AG04450 (cell line): ENCODE data around the gene WDR5. TPM values are rescaled to one million over a fixed set of nuclear protein-coding genes. Genes with fewer than 3 reads are reported as not detected.

Experiments used
- CTCF ChIA-PET: fragments of 300-600, 350-600 bp; formaldehyde crosslinking; extraction: SDS; loops from one replicate; lab custom pipeline; 2022; ENCODE audit warnings: antibody characterized with exemption, inconsistent platforms; lab: Charles Lee
- POLR2A ChIA-PET: fragments of 350-600 bp; formaldehyde crosslinking; extraction: SDS; loops from one replicate; lab custom pipeline; 2021; ENCODE audit warnings: antibody characterized with exemption, inconsistent platforms; lab: Yijun Ruan, JAX
- DNase-seq: peaks from one replicate; pipeline ENCODE4 v3.0.0-alpha.2; 2011; ENCODE audit warnings: low read depth, low spot score
- H3K27ac ChIP-seq: one replicate; pipeline ENCODE4 v1.5.1; 2012; ENCODE audit warnings: low read depth, low read length, control low read depth
- H3K27me3 ChIP-seq: one replicate; pipeline ENCODE4 v1.6.0; 2012; ENCODE audit warnings: low read length; ENCODE audit not compliant: control insufficient read depth, insufficient read depth
- H3K4me3 ChIP-seq: 2 replicates; pipeline ENCODE4 v1.5.1; 2011; ENCODE audit warnings: mild to moderate bottlenecking, low read depth, low read length, control low read depth
- H3K9me3 ChIP-seq: 2 replicates; pipeline ENCODE4 v1.5.1; 2012; ENCODE audit warnings: low read length; ENCODE audit not compliant: control insufficient read depth, insufficient read depth
- polyA plus RNA-seq: library from polyadenylated mRNA; depleted of rRNA; stranded (reverse); fragments of >200 nt; gene quantifications from 2 replicates; pipeline ENCODE4 v1.2.3, GENCODE V29; 2011
- TF ChIP-seq, protein P1 (sequence below): IDR thresholded peaks from 2 replicates; pipeline ENCODE4 v1.5.1; 2011; ENCODE audit warnings: low read depth, low read length, control low read depth, inconsistent platforms

WDR5 gene
- polyA plus RNA-seq, 1 experiment, result 22.3 TPM

GRCh38 chr9:134157378-134157885 lies 21.6 kb downstream of the WDR5 start:
- TF ChIP-seq, protein P1, sequence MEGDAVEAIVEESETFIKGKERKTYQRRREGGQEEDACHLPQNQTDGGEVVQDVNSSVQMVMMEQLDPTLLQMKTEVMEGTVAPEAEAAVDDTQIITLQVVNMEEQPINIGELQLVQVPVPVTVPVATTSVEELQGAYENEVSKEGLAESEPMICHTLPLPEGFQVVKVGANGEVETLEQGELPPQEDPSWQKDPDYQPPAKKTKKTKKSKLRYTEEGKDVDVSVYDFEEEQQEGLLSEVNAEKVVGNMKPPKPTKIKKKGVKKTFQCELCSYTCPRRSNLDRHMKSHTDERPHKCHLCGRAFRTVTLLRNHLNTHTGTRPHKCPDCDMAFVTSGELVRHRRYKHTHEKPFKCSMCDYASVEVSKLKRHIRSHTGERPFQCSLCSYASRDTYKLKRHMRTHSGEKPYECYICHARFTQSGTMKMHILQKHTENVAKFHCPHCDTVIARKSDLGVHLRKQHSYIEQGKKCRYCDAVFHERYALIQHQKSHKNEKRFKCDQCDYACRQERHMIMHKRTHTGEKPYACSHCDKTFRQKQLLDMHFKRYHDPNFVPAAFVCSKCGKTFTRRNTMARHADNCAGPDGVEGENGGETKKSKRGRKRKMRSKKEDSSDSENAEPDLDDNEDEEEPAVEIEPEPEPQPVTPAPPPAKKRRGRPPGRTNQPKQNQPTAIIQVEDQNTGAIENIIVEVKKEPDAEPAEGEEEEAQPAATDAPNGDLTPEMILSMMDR, result no peak
- POLR2A ChIA-PET, result no interaction called here
- CTCF ChIA-PET, result no interaction called here
- H3K27ac ChIP-seq, result no peak overlapping the region
- H3K9me3 ChIP-seq, result no peaks in the 10 kb centered on the region; the same call in 1 of the 2 replicates
- no peak for DNase-seq
- no peaks in the 10 kb centered on the region for H3K27me3 ChIP-seq
- no peak overlapping the region for H3K4me3 ChIP-seq

DNA sequence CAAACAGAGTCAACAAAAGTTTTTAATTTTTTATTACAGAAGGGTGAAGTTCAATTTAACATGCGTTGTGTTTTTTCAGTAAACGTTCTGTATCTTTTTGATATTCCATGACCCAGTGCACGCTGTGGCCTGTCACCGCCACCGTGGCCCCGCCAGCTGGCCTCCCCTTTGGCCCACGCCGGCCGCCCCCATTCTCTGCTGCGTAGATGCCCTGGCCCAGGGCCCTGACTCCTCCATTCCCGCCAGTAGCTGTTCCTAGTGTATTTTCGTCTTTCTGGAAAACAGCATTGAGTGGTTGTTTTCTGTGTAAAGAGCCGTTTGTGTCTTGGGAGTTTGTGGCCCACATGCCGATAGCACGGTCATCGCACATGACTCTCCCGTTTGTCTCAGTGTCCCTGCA lies 22.4 kb downstream of the WDR5 start:
- no peaks in the 10 kb centered on the region; the same call in 1 of the 2 replicates for H3K9me3 ChIP-seq
- no peak for DNase-seq
- CTCF ChIA-PET, result no interaction called here
- POLR2A ChIA-PET, result no interaction called here
- no peak overlapping the region for H3K4me3 ChIP-seq
- no peaks in the 10 kb centered on the region for H3K27me3 ChIP-seq
- TF ChIP-seq, protein P1, result no peak
- no peak overlapping the region for H3K27ac ChIP-seq

DNA sequence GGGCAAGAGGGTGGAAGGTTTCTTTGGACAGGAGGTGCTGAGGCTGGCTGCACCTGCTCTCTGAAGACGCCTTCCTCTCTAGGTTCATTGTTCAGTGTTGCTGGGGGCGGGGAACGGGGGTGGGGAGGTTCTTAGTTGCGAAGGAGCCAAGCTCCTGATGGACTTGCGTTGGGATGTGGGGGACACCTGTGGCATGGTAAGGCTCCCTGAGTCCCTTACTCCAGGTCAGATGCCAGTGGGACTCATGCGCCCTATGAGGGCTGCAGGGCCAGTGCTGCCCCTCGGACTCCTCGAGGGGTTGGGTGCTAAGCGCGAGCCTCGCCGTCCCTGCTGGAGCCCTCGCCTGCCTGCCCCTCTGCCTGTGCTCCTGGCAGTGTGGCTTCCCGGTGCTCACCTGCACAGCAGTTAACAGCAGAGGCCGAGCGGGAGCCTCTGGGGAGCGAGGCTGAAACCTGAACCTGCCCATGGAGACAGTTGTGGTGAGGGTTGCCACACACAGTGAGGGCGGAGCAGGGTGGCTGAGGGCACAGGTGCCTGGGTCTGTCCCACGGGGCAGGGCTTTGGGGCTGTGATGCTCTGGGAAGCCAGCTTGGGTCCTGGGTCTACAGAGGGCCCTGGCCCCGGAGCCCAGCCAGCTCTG lies 23.0 kb downstream of the WDR5 start:
- TF ChIP-seq, protein P1, result no peak
- ChIA-PET CTCF (no interaction called here), POLR2A (no interaction called here)

GRCh38 chr9:134159566-134160245 lies 23.8 kb downstream of the WDR5 start:
- no peak overlapping the region for H3K27ac ChIP-seq
- H3K27me3 ChIP-seq, result no peaks in the 10 kb centered on the region
- DNase-seq, result no peak
- CTCF ChIA-PET, result no interaction called here
- no peaks in the 10 kb centered on the region; the same call in 1 of the 2 replicates for H3K9me3 ChIP-seq
- no peak overlapping the region for H3K4me3 ChIP-seq
- TF ChIP-seq, protein P1, result no peak
- POLR2A ChIA-PET, result no interaction called here

More for the DNA sequence above, 23.0 kb downstream of the WDR5 start:
- Histone ChIP-seq H3K4me3 (no peak overlapping the region), H3K9me3 (no peaks in the 10 kb centered on the region; the same call in 1 of the 2 replicates), H3K27ac (no peak overlapping the region), H3K27me3 (no peaks in the 10 kb centered on the region)
- DNase-seq, result no peak

DNA sequence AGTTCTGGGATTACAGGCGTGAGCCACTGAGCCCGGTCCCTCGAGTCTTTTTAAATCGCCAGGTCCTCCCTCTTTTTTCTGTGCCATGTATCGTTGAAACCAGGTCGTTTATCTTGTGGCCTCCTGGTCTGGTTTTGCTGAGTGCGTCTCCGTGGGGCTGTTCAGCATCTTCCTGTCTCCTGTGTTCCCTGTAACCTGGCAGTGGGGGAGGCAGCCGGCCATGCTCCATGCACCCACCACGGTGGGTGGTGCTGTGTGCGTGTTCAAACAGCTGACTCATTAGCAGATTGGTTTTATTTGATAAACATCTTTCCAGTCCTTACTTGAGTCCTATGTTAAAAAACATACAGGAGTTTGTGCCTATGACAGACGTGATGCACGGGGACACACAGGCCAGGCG lies 25.8 kb downstream of the WDR5 start:
- no peaks in the 10 kb centered on the region; the same call in 1 of the 2 replicates for H3K9me3 ChIP-seq
- no peaks in the 10 kb centered on the region for H3K27me3 ChIP-seq
- ChIA-PET POLR2A (interaction anchor here (0.7 kb wide), 1 partner anchor 405 kb away, joined by 8 read pairs; no protein-coding TSS in a partner anchor), CTCF (interaction anchor here (1.0 kb wide), 1 partner anchor 9 kb away, joined by 3 read pairs; no protein-coding TSS in a partner anchor)
- no peak for DNase-seq
- H3K27ac ChIP-seq, result no peak overlapping the region
- no peak overlapping the region for H3K4me3 ChIP-seq
- TF ChIP-seq, protein P1, result no peak
